EL (cell line): ENCODE data around the gene ACIN1.

Source experiments
- DNase-seq: peaks from one replicate; pipeline ENCODE4 v3.0.0-alpha.2; 2016

ACIN1 gene

DNA sequence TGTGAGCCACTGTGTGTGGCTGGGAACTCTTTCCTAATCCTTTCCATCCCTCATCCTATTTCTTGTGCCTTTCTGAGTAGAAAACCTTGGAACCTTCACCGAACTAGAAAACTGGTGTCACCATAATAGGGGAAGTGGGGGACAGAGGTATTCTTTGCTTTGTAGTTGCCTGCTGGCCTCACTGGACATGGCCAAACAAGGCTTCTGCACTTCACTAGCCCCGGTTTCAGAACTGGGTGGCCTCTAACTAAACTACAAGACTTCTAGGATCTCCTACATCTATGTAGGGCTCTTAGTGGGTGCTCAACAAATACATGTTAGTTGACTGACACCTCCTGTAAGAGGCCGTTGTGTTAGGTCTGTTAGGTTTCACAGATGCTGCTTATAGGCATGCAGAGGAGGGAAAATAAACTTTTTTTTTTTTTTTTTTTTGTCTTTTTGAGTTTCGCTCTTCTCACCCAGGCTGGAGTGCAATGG is 10.4 kb upstream of the ACIN1 start:
- no peak for DNase-seq

DNA sequence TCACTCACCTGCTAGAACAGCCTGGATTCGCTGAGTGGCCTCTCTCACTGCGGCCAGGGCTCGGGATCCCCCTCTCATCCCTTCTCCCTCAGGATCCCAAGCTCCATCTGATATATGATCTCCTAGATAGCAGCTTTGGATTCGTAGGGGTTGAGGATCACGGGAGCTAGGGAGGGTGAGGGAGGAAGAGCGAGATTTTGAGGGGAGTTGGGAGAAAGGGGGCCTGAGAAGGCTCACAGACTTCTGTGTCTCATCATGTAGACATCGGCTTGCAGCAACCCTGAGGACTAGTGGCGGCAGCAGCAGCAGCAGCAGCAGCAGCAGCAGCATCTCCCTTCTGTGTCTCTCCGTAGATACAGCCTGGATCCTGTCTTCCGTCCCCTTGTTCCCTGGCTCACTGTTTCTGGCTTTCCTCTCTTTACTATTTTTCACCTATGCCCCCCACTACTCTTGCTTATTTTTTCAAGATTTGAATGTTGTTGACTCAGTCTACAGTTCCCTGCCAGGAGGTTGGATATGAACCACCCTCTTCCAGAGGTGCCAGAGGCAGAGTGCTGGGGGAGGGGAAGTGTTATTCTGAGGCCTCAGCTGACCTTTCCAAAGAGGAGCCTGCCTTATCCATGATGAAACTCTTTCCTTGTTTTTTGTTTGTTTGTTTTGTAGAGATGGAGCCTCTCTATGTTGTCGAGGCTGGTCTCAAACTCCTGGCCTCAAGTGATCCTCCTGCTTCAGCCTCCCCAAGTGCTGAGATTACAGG is 9.8 kb upstream of the ACIN1 start, which contains the start of gene CIROP:
Gene CIROP, minus strand, starts transcription at position 399 of the 757 bp plus-strand sequence. Its CDS starts 69 bp downstream, at position 330.
- no peak for DNase-seq

DNA sequence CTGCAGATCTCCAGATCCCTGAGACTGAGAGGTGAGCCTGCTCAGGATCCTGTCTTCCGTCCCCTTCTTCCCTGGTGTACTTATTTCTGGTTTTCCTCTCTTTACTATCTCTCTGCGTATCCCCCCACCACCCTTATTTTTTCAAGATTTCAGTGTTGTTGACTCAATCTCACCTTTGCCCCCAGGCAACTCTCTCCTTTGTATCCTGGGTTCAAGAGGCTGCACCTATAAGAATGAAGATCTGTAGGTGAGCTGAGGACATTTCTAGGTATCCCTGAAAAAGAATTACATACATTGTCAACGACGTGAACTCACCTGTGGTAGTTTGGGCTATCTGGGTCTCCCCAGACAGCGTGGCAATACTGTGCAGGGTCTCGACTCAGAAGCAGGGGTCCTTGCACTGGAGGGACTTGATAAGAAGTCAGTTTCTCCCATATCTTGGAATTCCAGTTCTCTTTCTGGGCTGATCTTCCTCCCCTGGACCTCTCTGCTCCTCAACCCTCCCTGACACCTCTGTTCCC is 9.2 kb upstream of the ACIN1 start:
- no peak for DNase-seq

GRCh38 chr14:23103581-23103980 is 8.6 kb upstream of the ACIN1 start:
- no peak for DNase-seq

DNA sequence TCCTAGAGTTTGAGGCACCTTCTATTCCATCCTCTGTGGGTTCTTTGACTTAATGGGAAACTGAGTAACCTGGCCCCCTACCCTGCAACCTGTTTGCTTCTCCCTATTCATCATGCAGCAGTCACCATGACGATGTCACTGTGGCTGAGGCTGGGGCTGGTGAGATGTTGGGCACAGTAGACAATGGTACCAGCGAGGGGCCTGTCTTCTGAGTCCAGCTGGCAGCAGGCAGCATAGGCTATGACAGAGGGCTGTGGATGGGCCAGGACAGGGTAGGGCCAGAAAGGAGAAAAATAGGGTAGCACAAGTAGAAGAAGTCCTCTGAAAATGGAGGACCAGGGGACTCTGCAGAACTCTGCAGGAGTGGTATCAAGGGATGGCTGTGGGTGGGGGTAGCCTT is 7.9 kb upstream of the ACIN1 start:
- DNase-seq, result no peak

DNA sequence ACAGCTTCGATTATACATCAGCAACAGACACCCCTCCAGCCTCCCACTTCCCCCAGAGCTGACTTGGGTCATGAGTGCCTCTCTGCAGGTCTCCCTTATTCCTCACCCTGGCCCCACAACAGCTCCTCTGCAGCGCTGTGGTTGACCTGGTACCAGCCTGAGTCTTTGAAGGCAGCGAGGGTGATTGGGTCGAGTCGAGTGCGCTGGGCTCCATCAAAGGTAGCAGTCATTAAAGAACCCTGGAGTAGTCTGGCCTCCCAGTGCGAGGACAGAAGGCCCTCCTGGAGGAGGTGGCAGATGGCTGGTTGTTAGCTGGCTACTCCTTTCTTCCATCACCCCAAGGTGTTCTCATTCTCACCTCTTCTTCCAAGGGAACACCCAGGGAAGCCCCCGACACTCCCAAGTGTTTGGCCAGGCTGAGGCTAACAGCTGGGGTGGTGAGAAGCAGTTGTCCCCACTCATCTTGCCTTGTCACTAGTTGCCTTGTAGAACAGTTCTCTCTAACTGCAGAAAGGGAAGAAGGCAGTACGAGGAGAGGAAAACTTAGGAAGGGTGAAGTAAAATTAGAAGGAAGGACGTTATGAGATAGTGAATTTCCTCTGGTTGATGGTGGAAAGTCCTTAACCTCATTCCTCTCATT is 7.2 kb upstream of the ACIN1 start:
- DNase-seq, result no peak

GRCh38 chr14:23101213-23101970 is 6.5 kb upstream of the ACIN1 start:
- no peak for DNase-seq

GRCh38 chr14:23099212-23099861 is 4.4 kb upstream of the ACIN1 start:
- DNase-seq, result no peak

GRCh38 chr14:23097786-23098185 is 2.9 kb upstream of the ACIN1 start:
- DNase-seq, result no peak

- peak; percentile 100 for DNase-seq
These were observed 516 bp upstream of the ACIN1 start, which contains the start of gene C14orf119 for GRCh38 chr14:23095196-23096108. Gene C14orf119, plus strand, starts transcription at chr14:23095505. Its CDS starts 2,154 bp downstream, at chr14:23097659.

GRCh38 chr14:23093991-23094665 is 808 bp downstream of the ACIN1 start:
- no peak for DNase-seq

- DNase-seq, result no peak
These were observed 1.4 kb downstream of the ACIN1 start for GRCh38 chr14:23093526-23093925.

DNA sequence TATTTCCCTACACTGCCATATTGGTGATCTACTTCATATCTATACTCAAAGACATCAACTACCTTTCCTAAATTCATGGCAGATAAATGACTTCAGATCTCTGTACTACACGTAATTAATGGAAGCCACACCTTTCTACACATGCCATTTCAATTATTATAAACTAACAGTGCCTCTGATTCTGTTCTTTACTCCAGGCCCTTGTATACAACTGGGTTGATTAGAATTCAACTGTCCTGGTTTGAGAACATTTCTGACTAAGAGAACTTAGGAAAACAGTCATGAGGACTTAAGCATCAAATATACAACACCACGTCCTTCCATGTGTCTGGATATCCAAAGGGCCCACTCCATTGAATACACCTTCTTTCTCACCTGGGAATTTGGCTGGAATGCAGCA is 1.8 kb downstream of the ACIN1 start:
- DNase-seq, result no peak

DNA sequence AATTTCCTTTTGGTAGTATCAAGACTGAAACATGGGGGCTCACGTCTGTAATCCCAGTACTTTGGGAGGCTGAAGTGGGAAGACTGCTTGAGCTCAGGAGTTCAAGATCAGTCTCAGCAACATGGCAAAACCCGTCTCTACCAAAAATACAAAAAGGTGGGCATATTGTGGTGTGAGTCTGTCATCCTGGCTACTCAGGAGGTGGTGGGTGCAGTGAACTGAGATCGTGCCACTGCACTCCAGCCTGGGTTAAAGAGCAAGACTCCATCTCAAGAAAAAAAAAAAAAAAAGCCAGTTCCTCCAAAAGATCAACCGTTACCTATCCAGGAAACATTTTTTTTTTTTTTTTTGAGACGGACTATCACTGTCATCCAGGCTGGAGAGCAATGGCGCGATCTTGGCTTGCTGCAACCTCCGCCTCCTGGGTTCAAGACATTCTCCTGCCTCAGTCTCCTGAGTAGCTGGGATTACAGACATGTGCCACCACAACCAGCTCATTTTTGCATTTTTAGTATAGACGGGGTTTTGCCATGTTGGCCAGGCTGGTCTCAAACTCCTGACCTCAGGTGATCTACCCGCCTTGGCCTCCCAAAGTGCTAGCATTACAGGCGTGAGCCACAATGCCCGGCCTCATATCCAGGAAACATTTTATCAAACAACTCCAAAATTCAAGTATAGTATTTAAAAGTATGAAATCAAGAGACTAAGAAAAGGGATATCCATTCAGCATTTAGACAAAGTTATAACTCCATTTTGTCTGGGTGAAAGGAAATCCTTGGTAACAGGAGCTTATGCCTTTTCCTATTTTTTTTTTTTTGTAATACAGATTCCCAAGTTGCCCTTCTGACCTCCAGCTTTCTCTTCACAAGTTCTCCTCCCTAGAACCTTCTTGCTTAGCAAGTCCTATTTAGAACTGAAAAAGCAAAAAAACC is 3.4 kb downstream of the ACIN1 start:
- no peak for DNase-seq

DNA sequence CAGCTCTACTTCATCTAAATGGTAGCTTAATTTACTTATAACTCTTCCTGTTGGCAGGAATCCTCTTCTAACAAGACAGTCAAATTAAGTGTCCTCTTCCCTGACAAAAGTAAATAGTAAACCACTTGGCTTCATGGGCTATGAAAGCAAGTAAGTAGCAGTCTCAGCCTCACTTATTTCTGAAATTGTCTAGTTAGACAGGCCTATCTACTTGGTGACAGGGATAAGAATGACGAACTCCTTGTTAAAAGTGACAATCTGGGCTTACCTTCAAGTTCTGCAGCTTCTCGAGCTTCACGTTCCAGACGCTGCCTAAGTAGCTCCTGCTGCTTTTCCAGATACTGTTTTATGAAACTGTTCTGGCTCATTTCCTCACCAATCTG is 4.7 kb downstream of the ACIN1 start:
- DNase-seq, result no peak

- no peak for DNase-seq
These were observed 5.3 kb downstream of the ACIN1 start for GRCh38 chr14:23089498-23090253.

DNA sequence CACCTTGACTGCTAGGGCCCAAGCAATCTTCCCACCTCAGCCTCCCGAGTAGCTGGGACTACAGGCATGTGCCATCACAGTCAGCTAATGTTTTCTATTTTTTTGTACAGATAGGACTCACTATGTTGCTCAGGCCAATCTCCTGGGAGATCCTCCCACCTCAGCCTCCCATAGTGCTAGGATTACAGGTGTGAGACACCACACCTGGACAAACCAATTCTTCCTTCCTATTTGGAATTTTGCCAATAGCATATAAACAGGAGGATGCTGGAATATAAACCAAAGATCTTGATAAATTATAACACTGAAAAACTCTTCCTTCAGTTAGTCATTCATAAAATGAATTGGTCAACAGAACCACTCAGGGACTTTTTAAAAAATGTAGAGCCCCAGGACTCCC is 8.4 kb downstream of the ACIN1 start:
- DNase-seq, result no peak

GRCh38 chr14:23085458-23085857 is 9.5 kb downstream of the ACIN1 start:
- DNase-seq, result no peak

GRCh38 chr14:23080474-23080873 is 14.5 kb downstream of the ACIN1 start:
- no peak for DNase-seq
